H9 (cell line): ENCODE data around the gene DENND1A. TPM values are rescaled to one million over a fixed set of nuclear protein-coding genes. Genes with fewer than 3 reads are reported as not detected.

ENCODE experiments used
- DNase-seq: peaks from one replicate; pipeline ENCODE4 v3.0.0-alpha.2; 2017
- H2AFZ ChIP-seq: one replicate; pipeline ENCODE4 v1.6.1; 2013; ENCODE audit warnings: mild to moderate bottlenecking, low read length, control low read depth, moderate library complexity
- H2AK5ac ChIP-seq: 2 replicates; pipeline ENCODE4 v1.6.1; 2013; ENCODE audit warnings: low read length, control low read depth, mixed read lengths; ENCODE audit not compliant: insufficient read length
- H2BK120ac ChIP-seq: one replicate; pipeline ENCODE4 v1.6.1; 2013; ENCODE audit warnings: low read depth, mild to moderate bottlenecking, low read length, control low read depth, inconsistent platforms; ENCODE audit not compliant: poor library complexity, severe bottlenecking
- H2BK12ac ChIP-seq: 2 replicates; pipeline ENCODE4 v1.6.1; 2013; ENCODE audit warnings: low read length, control low read depth, mixed read lengths, low read depth; ENCODE audit not compliant: insufficient read length
- H2BK15ac ChIP-seq: 2 replicates; pipeline ENCODE4 v1.6.1; 2013; ENCODE audit warnings: low read depth, low read length, control low read depth
- H2BK20ac ChIP-seq: one replicate; pipeline ENCODE4 v1.6.1; 2013; ENCODE audit warnings: low read depth, mild to moderate bottlenecking, low read length, control low read depth, inconsistent platforms; ENCODE audit not compliant: poor library complexity, severe bottlenecking
- H2BK5ac ChIP-seq: 2 replicates; pipeline ENCODE4 v1.6.1; 2013; ENCODE audit warnings: low read length, control low read depth, mixed read lengths; ENCODE audit not compliant: insufficient read length
- H3K14ac ChIP-seq: 2 replicates; pipeline ENCODE4 v1.6.1; 2013; ENCODE audit warnings: low read length, control low read depth; ENCODE audit not compliant: insufficient read depth
- H3K18ac ChIP-seq: 2 replicates; pipeline ENCODE4 v1.6.1; 2013; ENCODE audit warnings: low read depth, mild to moderate bottlenecking, mixed read lengths, low read length, control low read depth; ENCODE audit not compliant: insufficient read length
- H3K23ac ChIP-seq: 2 replicates; pipeline ENCODE4 v1.6.1; 2013; ENCODE audit warnings: low read length, control low read depth, mixed read lengths, low read depth; ENCODE audit not compliant: insufficient read length
- H3K23me2 ChIP-seq: 2 replicates; pipeline ENCODE4 v1.6.1; 2013; ENCODE audit warnings: low read depth, mild to moderate bottlenecking, mixed read lengths, low read length, control low read depth; ENCODE audit not compliant: insufficient read length, poor library complexity, severe bottlenecking
- H3K27ac ChIP-seq: 2 replicates; pipeline ENCODE4 v1.5.1; 2013; ENCODE audit warnings: low read length, control low read depth, mixed read lengths, low read depth; ENCODE audit not compliant: insufficient read length
- H3K27me3 ChIP-seq: 2 replicates; pipeline ENCODE4 v1.6.1; 2013; ENCODE audit warnings: low read length, control low read depth, inconsistent platforms; ENCODE audit not compliant: insufficient read depth
- H3K4ac ChIP-seq: 2 replicates; pipeline ENCODE4 v1.6.1; 2013; ENCODE audit warnings: low read depth, mild to moderate bottlenecking, control low read depth, inconsistent platforms, low read length, moderate library complexity
- H3K4me1 ChIP-seq: 2 replicates; pipeline ENCODE4 v1.6.1; 2013; ENCODE audit warnings: low read length, control low read depth, inconsistent platforms; ENCODE audit not compliant: insufficient read depth
- H3K4me2 ChIP-seq: 2 replicates; pipeline ENCODE4 v1.6.1; 2013; ENCODE audit warnings: low read length, control low read depth, mixed read lengths; ENCODE audit not compliant: insufficient read length, insufficient read depth
- H3K56ac ChIP-seq: 2 replicates; pipeline ENCODE4 v1.6.1; 2013; ENCODE audit warnings: low read depth, mild to moderate bottlenecking, mixed read lengths, low read length, control low read depth; ENCODE audit not compliant: insufficient read length
- H3K79me1 ChIP-seq: 2 replicates; pipeline ENCODE4 v1.6.1; 2013; ENCODE audit warnings: low read depth, mild to moderate bottlenecking, moderate library complexity, low read length, control low read depth, inconsistent platforms; ENCODE audit not compliant: insufficient read depth, poor library complexity, severe bottlenecking
- H3K79me2 ChIP-seq: 2 replicates; pipeline ENCODE4 v1.6.1; 2013; ENCODE audit warnings: low read length, control low read depth, inconsistent platforms; ENCODE audit not compliant: insufficient read depth
- H3K9ac ChIP-seq: 2 replicates; pipeline ENCODE4 v1.6.1; 2013; ENCODE audit warnings: low read length, control low read depth, mixed read lengths; ENCODE audit not compliant: insufficient read length; ENCODE audit errors: extremely low read depth
- H3K9me3 ChIP-seq: one replicate; pipeline ENCODE4 v1.6.1; 2013; ENCODE audit warnings: low read depth, low read length, inconsistent platforms; ENCODE audit not compliant: control insufficient read depth
- H3T11ph ChIP-seq: one replicate; pipeline ENCODE4 v1.6.1; 2013; ENCODE audit warnings: mild to moderate bottlenecking, low read length, control low read depth, inconsistent platforms
- H4K20me1 ChIP-seq: one replicate; pipeline ENCODE4 v1.6.1; 2013; ENCODE audit not compliant: control insufficient read depth, insufficient read length, insufficient read depth
- H4K5ac ChIP-seq: 2 replicates; pipeline ENCODE4 v1.6.1; 2013; ENCODE audit warnings: low read depth, mild to moderate bottlenecking, mixed read lengths, low read length, control low read depth; ENCODE audit not compliant: insufficient read length
- H4K8ac ChIP-seq: replicated peaks from 2 replicates; pipeline ENCODE4 v1.6.1; 2013; ENCODE audit warnings: low read length, control low read depth, mixed read lengths, low read depth; ENCODE audit not compliant: insufficient read length
- H4K91ac ChIP-seq: 2 replicates; pipeline ENCODE4 v1.6.1; 2013; ENCODE audit warnings: low read depth, mild to moderate bottlenecking, moderate library complexity, mixed read lengths, low read length, control low read depth; ENCODE audit not compliant: insufficient read length
- H3K27ac Mint-ChIP-seq, 3 experiments: 2 replicates in 2 of 3; 3 replicates in 1 of 3; pipeline ENCODE4 v1.8.0; 2020 to 2021; ENCODE audit warnings: mixed read lengths in 3 of 3, mild to moderate bottlenecking in 1 of 3, moderate library complexity in 1 of 3
- H3K27me3 Mint-ChIP-seq: 2 replicates; pipeline ENCODE4 v1.8.0; 2021; ENCODE audit warnings: low read depth, mild to moderate bottlenecking, moderate library complexity, mixed read lengths
- H3K36me3 Mint-ChIP-seq, 3 experiments: 2 replicates in 2 of 3; 3 replicates in 1 of 3; pipeline ENCODE4 v1.8.0; 2020 to 2021; ENCODE audit warnings: low read depth in 3 of 3, mixed read lengths in 3 of 3; ENCODE audit not compliant: insufficient read depth in 1 of 3
- H3K4me1 Mint-ChIP-seq, 2 experiments: 2 replicates each; pipeline ENCODE4 v1.8.0; 2020; ENCODE audit warnings: mixed read lengths in 2 of 2
- H3K4me3 Mint-ChIP-seq, 2 experiments: 2 replicates in 1 of 2; 3 replicates in 1 of 2; pipeline ENCODE4 v1.8.0; 2020 to 2021; ENCODE audit warnings: mild to moderate bottlenecking in 2 of 2, mixed read lengths in 2 of 2, moderate library complexity in 1 of 2
- H3K9me3 Mint-ChIP-seq, 2 experiments: 2 replicates in 1 of 2; 3 replicates in 1 of 2; pipeline ENCODE4 v1.8.0; 2020; ENCODE audit warnings: mild to moderate bottlenecking in 2 of 2, mixed read lengths in 2 of 2, moderate library complexity in 1 of 2
- WGBS: extraction: QIAGEN DNeasy Blood & Tissue Kit; methylation state at CpG from one replicate; pipeline ENCODE4 v1.1.7; 2013; ENCODE audit warnings: missing lambda C conversion rate, low lambda C conversion rate, mixed read lengths; ENCODE audit not compliant: insufficient read length; ENCODE audit errors: extremely low coverage; 5-methylcytosine and 5-hydroxymethylcytosine counted together
- total RNA-seq: library from RNA; stranded (reverse); gene quantifications from 2 replicates; pipeline ENCODE4 v1.2.1, GENCODE V29; 2021
- TF ChIP-seq, protein P1 (sequence below): fragments of 200-600 bp; sonication (generic); conservative IDR thresholded peaks from 3 replicates; pipeline ENCODE4 v1.8.0; 2021; ENCODE audit warnings: antibody characterized with exemption, mild to moderate bottlenecking

Gene DENND1A
- total RNA-seq, 1 experiment from 2014 or later: 20.4 TPM

DNA sequence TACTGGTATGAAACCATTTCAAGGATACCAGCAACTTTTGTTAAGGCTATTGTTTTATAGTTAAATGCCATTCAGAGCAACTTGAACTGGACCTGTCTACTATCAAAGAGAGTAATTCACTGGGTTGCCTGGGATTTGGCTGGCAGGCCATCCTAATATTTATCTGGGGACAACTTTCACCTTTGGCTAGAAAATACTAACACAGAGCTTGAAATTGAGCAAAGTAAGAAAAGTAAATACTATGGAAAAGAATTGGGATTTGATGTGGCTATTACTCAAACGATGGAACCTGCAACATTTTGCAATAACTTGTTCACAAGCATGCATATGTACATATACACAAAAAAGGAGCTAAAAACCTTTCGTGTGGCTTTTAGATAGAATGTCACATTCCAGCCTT is 191.3 kb downstream of the DENND1A start:
- Histone ChIP-seq H3K4me2 (no peak overlapping the region), H3K4me1 (no peaks in the 10 kb centered on the region; the same call in 1 of the 2 replicates), H2BK120ac (no peak overlapping the region), H3K4ac (no peak overlapping the region), H3K18ac (no peak overlapping the region), H2AK5ac (no peak overlapping the region), H3K23ac (no peak overlapping the region), H3K27ac (no peak overlapping the region), H3K79me2 (no peaks in the 10 kb centered on the region), H3K79me1 (no peaks in the 10 kb centered on the region), H2AFZ (no peak overlapping the region), H2BK20ac (no peak overlapping the region), H3K27me3 (no peaks in the 10 kb centered on the region), H3K9ac (no peak overlapping the region), H3K9me3 (no peaks in the 10 kb centered on the region), H2BK15ac (no peak overlapping the region), H4K8ac (no peak overlapping the region), H3T11ph (no peak overlapping the region), H3K23me2 (no peaks in the 10 kb centered on the region), H2BK12ac (no peak overlapping the region), H3K56ac (no peak overlapping the region), H2BK5ac (no peak overlapping the region), H3K14ac (no peak overlapping the region), H4K91ac (no peak overlapping the region), H4K5ac (no peak overlapping the region), H4K20me1 (no peaks in the 10 kb centered on the region)
- Mint-ChIP-seq H3K27me3 (no peaks in the 10 kb centered on the region), H3K4me1 (peaks cover 7% of the 10 kb centered on the region in 2 experiments; a peak in 3 of 4 replicates), H3K9me3 (no peaks in the 10 kb centered on the region), H3K36me3 (peaks cover 0 to 2% (median 0%) of the 10 kb centered on the region in 3 experiments; a peak in 1 of 7 replicates), H3K27ac (no peak overlapping the region), H3K4me3 (no peak overlapping the region)
- DNase-seq: no peak
- TF ChIP-seq, protein P1, sequence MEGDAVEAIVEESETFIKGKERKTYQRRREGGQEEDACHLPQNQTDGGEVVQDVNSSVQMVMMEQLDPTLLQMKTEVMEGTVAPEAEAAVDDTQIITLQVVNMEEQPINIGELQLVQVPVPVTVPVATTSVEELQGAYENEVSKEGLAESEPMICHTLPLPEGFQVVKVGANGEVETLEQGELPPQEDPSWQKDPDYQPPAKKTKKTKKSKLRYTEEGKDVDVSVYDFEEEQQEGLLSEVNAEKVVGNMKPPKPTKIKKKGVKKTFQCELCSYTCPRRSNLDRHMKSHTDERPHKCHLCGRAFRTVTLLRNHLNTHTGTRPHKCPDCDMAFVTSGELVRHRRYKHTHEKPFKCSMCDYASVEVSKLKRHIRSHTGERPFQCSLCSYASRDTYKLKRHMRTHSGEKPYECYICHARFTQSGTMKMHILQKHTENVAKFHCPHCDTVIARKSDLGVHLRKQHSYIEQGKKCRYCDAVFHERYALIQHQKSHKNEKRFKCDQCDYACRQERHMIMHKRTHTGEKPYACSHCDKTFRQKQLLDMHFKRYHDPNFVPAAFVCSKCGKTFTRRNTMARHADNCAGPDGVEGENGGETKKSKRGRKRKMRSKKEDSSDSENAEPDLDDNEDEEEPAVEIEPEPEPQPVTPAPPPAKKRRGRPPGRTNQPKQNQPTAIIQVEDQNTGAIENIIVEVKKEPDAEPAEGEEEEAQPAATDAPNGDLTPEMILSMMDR: no peak
- no CpG with 5 or more reads among the region's 2 CpGs for WGBS
